Measurements from ENCODE around the gene UNC79. TPM values are rescaled to one million over a fixed set of nuclear protein-coding genes. Genes with fewer than 3 reads are reported as not detected.

Gene UNC79
- polyA plus RNA-seq, 3 donors = 0.01 to 0.02 TPM; not detected in 1

DNA sequence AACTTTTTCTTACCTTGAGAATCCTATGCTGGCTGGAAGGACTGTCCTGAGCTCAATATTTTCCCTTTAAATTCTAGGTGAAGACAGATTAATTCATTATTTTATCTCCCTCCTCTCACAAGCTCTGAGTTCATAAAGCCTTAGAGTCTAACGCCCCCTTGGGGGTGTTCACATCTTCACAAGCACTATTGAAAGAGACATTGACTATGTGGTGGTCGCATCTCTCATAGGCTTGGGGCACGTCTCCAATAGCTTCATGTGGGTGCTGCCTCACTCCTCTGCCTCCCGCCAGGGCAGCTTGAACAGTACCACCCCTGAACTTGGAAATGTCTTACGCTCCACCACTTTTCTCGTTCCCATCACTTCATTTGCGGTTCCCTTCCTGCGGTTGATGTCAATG, 106.2 kb downstream of the UNC79 start:
- H4K20me1 ChIP-seq (ENCODE audit: insufficient read depth, low read length) = no peaks in the 10 kb centered on the region
- no peak overlapping the region for H3K27ac ChIP-seq (ENCODE audit: low read depth in 1 of 2, low read length in 2 of 2)
- no peak overlapping the region for H3K9ac ChIP-seq (ENCODE audit: insufficient read depth, low read length, poor library complexity, severe bottlenecking)
- Mint-ChIP-seq H3K36me3 (no peaks in the 10 kb centered on the region), H3K9me3 (no peaks in the 10 kb centered on the region), H3K4me3 (no peak overlapping the region), H3K4me1 (peaks cover 37% of the 10 kb centered on the region), H3K27me3 (ENCODE audit: low read depth in 3 of 3) (peaks cover 3 to 7% (median 4%) of the 10 kb centered on the region in 3 donors), H3K27ac (no peak overlapping the region)
- no peaks in the 10 kb centered on the region for H3K9me3 ChIP-seq (replicated peaks in 1 of 2; ENCODE audit: control insufficient read depth in 1 of 2, insufficient read depth in 1 of 2, low read length in 2 of 2)
- intact Hi-C loops (cut with micrococcal nuclease) = loop anchor here in 1 of 2 donors (10.0 kb wide), 1 partner anchor 202 kb away; the partner anchor contains the start of gene BTBD7
- H3K4me1 ChIP-seq (ENCODE audit: control insufficient read depth in 1 of 2, insufficient read depth in 2 of 2, low read length in 2 of 2) = peaks cover 32 to 35% of the 10 kb centered on the region in 2 donors
- H3K4me2 ChIP-seq (replicated peaks; ENCODE audit: extremely low read depth, low read length, poor library complexity, severe bottlenecking) = no peak overlapping the region
- no peaks in the 10 kb centered on the region for H3K27me3 ChIP-seq (ENCODE audit: control insufficient read depth in 2 of 2, insufficient read depth in 2 of 2, low read length in 2 of 2)
- no peaks in the 10 kb centered on the region for H3K36me3 ChIP-seq (replicated peaks in 1 of 2; ENCODE audit: control insufficient read depth in 1 of 2, insufficient read depth in 2 of 2, low read length in 2 of 2)
- H2AFZ ChIP-seq (ENCODE audit: insufficient read depth, low read depth, low read length, poor library complexity, severe bottlenecking) = no peak overlapping the region
- 80% methylated on average over 1 of the region's 8 CpGs for WGBS (ENCODE audit: insufficient coverage)
- TF ChIP-seq, protein P1, sequence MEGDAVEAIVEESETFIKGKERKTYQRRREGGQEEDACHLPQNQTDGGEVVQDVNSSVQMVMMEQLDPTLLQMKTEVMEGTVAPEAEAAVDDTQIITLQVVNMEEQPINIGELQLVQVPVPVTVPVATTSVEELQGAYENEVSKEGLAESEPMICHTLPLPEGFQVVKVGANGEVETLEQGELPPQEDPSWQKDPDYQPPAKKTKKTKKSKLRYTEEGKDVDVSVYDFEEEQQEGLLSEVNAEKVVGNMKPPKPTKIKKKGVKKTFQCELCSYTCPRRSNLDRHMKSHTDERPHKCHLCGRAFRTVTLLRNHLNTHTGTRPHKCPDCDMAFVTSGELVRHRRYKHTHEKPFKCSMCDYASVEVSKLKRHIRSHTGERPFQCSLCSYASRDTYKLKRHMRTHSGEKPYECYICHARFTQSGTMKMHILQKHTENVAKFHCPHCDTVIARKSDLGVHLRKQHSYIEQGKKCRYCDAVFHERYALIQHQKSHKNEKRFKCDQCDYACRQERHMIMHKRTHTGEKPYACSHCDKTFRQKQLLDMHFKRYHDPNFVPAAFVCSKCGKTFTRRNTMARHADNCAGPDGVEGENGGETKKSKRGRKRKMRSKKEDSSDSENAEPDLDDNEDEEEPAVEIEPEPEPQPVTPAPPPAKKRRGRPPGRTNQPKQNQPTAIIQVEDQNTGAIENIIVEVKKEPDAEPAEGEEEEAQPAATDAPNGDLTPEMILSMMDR (IDR thresholded peaks at IDR 0.05) = peak; percentile 19
- no peak overlapping the region for H3K4me3 ChIP-seq (replicated peaks in 1 of 3; ENCODE audit: low read depth in 2 of 3, low read length in 3 of 3)
- DNase-seq = no peak
- no peaks in the 10 kb centered on the region for H3K79me2 ChIP-seq (ENCODE audit: insufficient read depth, low read length)

DNA sequence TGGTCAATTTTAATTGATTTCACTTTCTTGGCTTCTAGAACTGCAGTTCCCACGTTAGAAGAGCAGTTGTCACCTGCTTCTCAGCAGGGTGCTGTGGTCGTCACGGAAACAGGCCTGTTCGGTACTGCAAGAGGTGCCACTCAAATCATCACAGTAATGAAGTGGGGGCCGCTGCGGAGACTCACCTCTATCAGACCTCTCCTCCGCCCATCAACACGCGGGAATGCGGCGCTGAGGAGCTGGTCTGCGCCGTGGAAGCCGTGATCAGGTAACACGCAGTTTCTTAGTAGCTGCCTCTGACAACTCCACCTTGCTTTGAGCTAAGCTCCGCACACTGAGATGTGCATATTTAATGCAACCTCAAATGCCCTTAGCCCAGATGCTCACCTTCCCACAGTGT, 107.2 kb downstream of the UNC79 start:
- Mint-ChIP-seq H3K9me3 (no peaks in the 10 kb centered on the region), H3K4me1 (peaks cover 27% of the 10 kb centered on the region), H3K36me3 (no peaks in the 10 kb centered on the region), H3K4me3 (no peak overlapping the region), H3K27me3 (ENCODE audit: low read depth in 3 of 3) (peaks cover 3 to 7% (median 4%) of the 10 kb centered on the region in 3 donors), H3K27ac (peak overlapping the region in 1 of 7 donors; percentile 30)
- no peaks in the 10 kb centered on the region for H3K27me3 ChIP-seq (ENCODE audit: control insufficient read depth in 2 of 2, insufficient read depth in 2 of 2, low read length in 2 of 2)
- H3K79me2 ChIP-seq (ENCODE audit: insufficient read depth, low read length) = no peaks in the 10 kb centered on the region
- H3K4me3 ChIP-seq (replicated peaks in 1 of 3; ENCODE audit: low read depth in 2 of 3, low read length in 3 of 3) = no peak overlapping the region
- no peak for DNase-seq
- H3K27ac ChIP-seq (ENCODE audit: low read depth in 1 of 2, low read length in 2 of 2) = no peak overlapping the region
- intact Hi-C loops (cut with micrococcal nuclease) = loop anchor here in 1 of 2 donors (10.0 kb wide), 1 partner anchor 203 kb away; the partner anchor contains the start of gene BTBD7
- H4K20me1 ChIP-seq (ENCODE audit: insufficient read depth, low read length) = no peaks in the 10 kb centered on the region
- TF ChIP-seq, protein P1 (IDR thresholded peaks at IDR 0.05) = no peak
- no peak overlapping the region for H2AFZ ChIP-seq (ENCODE audit: insufficient read depth, low read depth, low read length, poor library complexity, severe bottlenecking)
- H3K36me3 ChIP-seq (replicated peaks in 1 of 2; ENCODE audit: control insufficient read depth in 1 of 2, insufficient read depth in 2 of 2, low read length in 2 of 2) = no peaks in the 10 kb centered on the region
- H3K9me3 ChIP-seq (replicated peaks in 1 of 2; ENCODE audit: control insufficient read depth in 1 of 2, insufficient read depth in 1 of 2, low read length in 2 of 2) = no peaks in the 10 kb centered on the region
- no peak overlapping the region for H3K4me2 ChIP-seq (replicated peaks; ENCODE audit: extremely low read depth, low read length, poor library complexity, severe bottlenecking)
- WGBS (ENCODE audit: insufficient coverage) = 92% methylated on average over 15 of the region's 16 CpGs
- H3K9ac ChIP-seq (ENCODE audit: insufficient read depth, low read length, poor library complexity, severe bottlenecking) = no peak overlapping the region
- H3K4me1 ChIP-seq (ENCODE audit: control insufficient read depth in 1 of 2, insufficient read depth in 2 of 2, low read length in 2 of 2) = peaks cover 22 to 26% of the 10 kb centered on the region in 2 donors

Data from CD14-positive monocyte (primary cell).